HG02610 (cell line): Measurements from ENCODE around the gene CDCA8.
"Not testable (repeated sequence)": the region's sequence is repeated elsewhere in the genome, so short reads cannot be mapped to it uniquely, and the experiment has no call there.

Experiments used
- ATAC-seq: cut with Tn5 transposase; IDR thresholded peaks from one replicate; pipeline ENCODE4 v1.9.1; 2021; ENCODE audit warnings: mild to moderate bottlenecking, moderate library complexity; ENCODE audit not compliant: unreplicated experiment

The CDCA8 gene

GRCh38 chr1:37672136-37672870 lies 20.0 kb upstream of the CDCA8 start:
- ATAC-seq: no peak

GRCh38 chr1:37673920-37674319 lies 18.4 kb upstream of the CDCA8 start:
- no peak for ATAC-seq

GRCh38 chr1:37676281-37677142 lies 15.8 kb upstream of the CDCA8 start:
- no peak for ATAC-seq

- ATAC-seq: no peak
These were observed 15.2 kb upstream of the CDCA8 start for GRCh38 chr1:37677143-37677439.

GRCh38 chr1:37677808-37678207 lies 14.5 kb upstream of the CDCA8 start:
- no peak for ATAC-seq

GRCh38 chr1:37680933-37681332 lies 11.4 kb upstream of the CDCA8 start:
- no peak for ATAC-seq

- ATAC-seq: no peak
These were observed 9.9 kb upstream of the CDCA8 start for GRCh38 chr1:37682334-37682987.

GRCh38 chr1:37684182-37684581 lies 8.1 kb upstream of the CDCA8 start:
- not testable (repeated sequence) for ATAC-seq

GRCh38 chr1:37685722-37686121 lies 6.6 kb upstream of the CDCA8 start:
- ATAC-seq: no peak

- not testable (repeated sequence) for ATAC-seq
These were observed 4.6 kb upstream of the CDCA8 start for GRCh38 chr1:37687764-37688163.

GRCh38 chr1:37688926-37689325 lies 3.4 kb upstream of the CDCA8 start:
- no peak for ATAC-seq

- ATAC-seq: peak; percentile 2
These were observed 729 bp upstream of the CDCA8 start for GRCh38 chr1:37691497-37692077.

- no peak for ATAC-seq
These were observed 489 bp downstream of the CDCA8 start for GRCh38 chr1:37692834-37693175.

GRCh38 chr1:37697090-37697489 lies 4.8 kb downstream of the CDCA8 start:
- no peak for ATAC-seq

GRCh38 chr1:37697737-37698136 lies 5.4 kb downstream of the CDCA8 start:
- ATAC-seq: no peak

- no peak for ATAC-seq
These were observed 6.8 kb downstream of the CDCA8 start for GRCh38 chr1:37699147-37699546.

- no peak for ATAC-seq
These were observed 8.7 kb downstream of the CDCA8 start for GRCh38 chr1:37701051-37701450.

GRCh38 chr1:37703061-37703460 lies 10.7 kb downstream of the CDCA8 start:
- no peak for ATAC-seq

- no peak for ATAC-seq
These were observed 12.7 kb downstream of the CDCA8 start for GRCh38 chr1:37704966-37705365.

- ATAC-seq: no peak
These were observed 13.1 kb downstream of the CDCA8 start for GRCh38 chr1:37705399-37705798.

GRCh38 chr1:37708471-37708870 lies 16.2 kb downstream of the CDCA8 start:
- ATAC-seq: no peak

GRCh38 chr1:37714226-37714625 lies 21.9 kb downstream of the CDCA8 start:
- no peak for ATAC-seq
